T-helper 1 cell treated with Interleukin-12 subunit alpha and Interleukin-12 subunit beta and Interleukin-4 antibody, amounts not matched to agents 30 μg/mL and 1 μg/mL, for 36 hours (primary cell): ENCODE results near the gene SCFD2.

Source experiments
- H3K27ac Mint-ChIP-seq: one replicate; pipeline ENCODE4 v1.8.0; 2021; ENCODE audit warnings: mild to moderate bottlenecking, mixed read lengths
- H3K27me3 Mint-ChIP-seq: one replicate; pipeline ENCODE4 v1.8.0; 2021; ENCODE audit warnings: low read depth, mixed read lengths
- H3K36me3 Mint-ChIP-seq: one replicate; pipeline ENCODE4 v1.8.0; 2021; ENCODE audit warnings: low read depth, mixed read lengths
- H3K4me1 Mint-ChIP-seq: one replicate; pipeline ENCODE4 v1.8.0; 2021; ENCODE audit warnings: low read depth, mixed read lengths
- H3K4me3 Mint-ChIP-seq: one replicate; pipeline ENCODE4 v1.8.0; 2021; ENCODE audit warnings: mild to moderate bottlenecking, moderate library complexity, mixed read lengths
- H3K9me3 Mint-ChIP-seq: one replicate; pipeline ENCODE4 v1.8.0; 2021; ENCODE audit warnings: mixed read lengths

Gene SCFD2

GRCh38 chr4:53120778-53121177 lies 245.1 kb downstream of the SCFD2 start:
- Mint-ChIP-seq H3K27me3 (no peaks in the 10 kb centered on the region), H3K36me3 (peaks cover 2% of the 10 kb centered on the region), H3K4me3 (no peak overlapping the region), H3K27ac (no peak overlapping the region), H3K9me3 (no peaks in the 10 kb centered on the region), H3K4me1 (peaks cover 4% of the 10 kb centered on the region)

GRCh38 chr4:53119680-53120079 lies 246.2 kb downstream of the SCFD2 start:
- Mint-ChIP-seq H3K4me1 (peaks cover 4% of the 10 kb centered on the region), H3K27ac (no peak overlapping the region), H3K36me3 (peaks cover 2% of the 10 kb centered on the region), H3K27me3 (no peaks in the 10 kb centered on the region), H3K9me3 (no peaks in the 10 kb centered on the region), H3K4me3 (no peak overlapping the region)

GRCh38 chr4:53118676-53119075 lies 247.2 kb downstream of the SCFD2 start:
- no peaks in the 10 kb centered on the region for H3K9me3 Mint-ChIP-seq
- peaks cover 2% of the 10 kb centered on the region for H3K36me3 Mint-ChIP-seq
- H3K4me1 Mint-ChIP-seq, result peaks cover 4% of the 10 kb centered on the region
- H3K27ac Mint-ChIP-seq, result no peak overlapping the region
- no peak overlapping the region for H3K4me3 Mint-ChIP-seq
- no peaks in the 10 kb centered on the region for H3K27me3 Mint-ChIP-seq

GRCh38 chr4:53116954-53117353 lies 248.9 kb downstream of the SCFD2 start:
- Mint-ChIP-seq H3K4me1 (peaks cover 3% of the 10 kb centered on the region), H3K9me3 (peaks cover 5% of the 10 kb centered on the region), H3K4me3 (no peak overlapping the region), H3K27ac (no peak overlapping the region), H3K27me3 (no peaks in the 10 kb centered on the region), H3K36me3 (peaks cover 4% of the 10 kb centered on the region)

- no peak overlapping the region for H3K4me3 Mint-ChIP-seq
- H3K4me1 Mint-ChIP-seq, result peaks cover 3% of the 10 kb centered on the region
- peaks cover 22% of the 10 kb centered on the region for H3K9me3 Mint-ChIP-seq
- H3K36me3 Mint-ChIP-seq, result peaks cover 8% of the 10 kb centered on the region
- no peaks in the 10 kb centered on the region for H3K27me3 Mint-ChIP-seq
- H3K27ac Mint-ChIP-seq, result no peak overlapping the region
These were observed 252.2 kb downstream of the SCFD2 start for GRCh38 chr4:53113431-53114225.

GRCh38 chr4:53105313-53105712 lies 260.5 kb downstream of the SCFD2 start:
- no peaks in the 10 kb centered on the region for H3K27me3 Mint-ChIP-seq
- no peak overlapping the region for H3K4me3 Mint-ChIP-seq
- no peak overlapping the region for H3K27ac Mint-ChIP-seq
- H3K9me3 Mint-ChIP-seq, result peaks cover 18% of the 10 kb centered on the region
- peaks cover 6% of the 10 kb centered on the region for H3K36me3 Mint-ChIP-seq
- H3K4me1 Mint-ChIP-seq, result no peaks in the 10 kb centered on the region

- Mint-ChIP-seq H3K27me3 (no peaks in the 10 kb centered on the region), H3K4me1 (no peaks in the 10 kb centered on the region), H3K36me3 (peaks cover 9% of the 10 kb centered on the region), H3K4me3 (no peak overlapping the region), H3K9me3 (peaks cover 18% of the 10 kb centered on the region), H3K27ac (no peak overlapping the region)
These were observed 262.4 kb downstream of the SCFD2 start for GRCh38 chr4:53103481-53103880.

- Mint-ChIP-seq H3K27me3 (no peaks in the 10 kb centered on the region), H3K4me1 (no peaks in the 10 kb centered on the region), H3K36me3 (peaks cover 8% of the 10 kb centered on the region), H3K9me3 (peaks cover 12% of the 10 kb centered on the region), H3K4me3 (no peak overlapping the region), H3K27ac (no peak overlapping the region)
These were observed 264.7 kb downstream of the SCFD2 start for GRCh38 chr4:53101191-53101581.

GRCh38 chr4:53100501-53101190 lies 265.2 kb downstream of the SCFD2 start:
- no peaks in the 10 kb centered on the region for H3K27me3 Mint-ChIP-seq
- H3K9me3 Mint-ChIP-seq, result peaks cover 12% of the 10 kb centered on the region
- H3K4me3 Mint-ChIP-seq, result no peak overlapping the region
- no peaks in the 10 kb centered on the region for H3K4me1 Mint-ChIP-seq
- peaks cover 8% of the 10 kb centered on the region for H3K36me3 Mint-ChIP-seq
- no peak overlapping the region for H3K27ac Mint-ChIP-seq

GRCh38 chr4:53098681-53099121 lies 267.2 kb downstream of the SCFD2 start:
- peaks cover 8% of the 10 kb centered on the region for H3K36me3 Mint-ChIP-seq
- no peak overlapping the region for H3K4me3 Mint-ChIP-seq
- H3K27me3 Mint-ChIP-seq, result no peaks in the 10 kb centered on the region
- H3K4me1 Mint-ChIP-seq, result no peaks in the 10 kb centered on the region
- no peak overlapping the region for H3K27ac Mint-ChIP-seq
- H3K9me3 Mint-ChIP-seq, result peaks cover 21% of the 10 kb centered on the region

- Mint-ChIP-seq H3K4me1 (no peaks in the 10 kb centered on the region), H3K36me3 (peaks cover 6% of the 10 kb centered on the region), H3K27ac (no peak overlapping the region), H3K9me3 (peaks cover 17% of the 10 kb centered on the region), H3K4me3 (no peak overlapping the region), H3K27me3 (no peaks in the 10 kb centered on the region)
These were observed 271.8 kb downstream of the SCFD2 start for GRCh38 chr4:53094040-53094439.

GRCh38 chr4:53089936-53090729 lies 275.7 kb downstream of the SCFD2 start:
- no peak overlapping the region for H3K27ac Mint-ChIP-seq
- no peak overlapping the region for H3K4me3 Mint-ChIP-seq
- no peaks in the 10 kb centered on the region for H3K4me1 Mint-ChIP-seq
- H3K9me3 Mint-ChIP-seq, result peaks cover 16% of the 10 kb centered on the region
- no peaks in the 10 kb centered on the region for H3K36me3 Mint-ChIP-seq
- H3K27me3 Mint-ChIP-seq, result no peaks in the 10 kb centered on the region

- no peaks in the 10 kb centered on the region for H3K27me3 Mint-ChIP-seq
- H3K4me3 Mint-ChIP-seq, result no peak overlapping the region
- peaks cover 17% of the 10 kb centered on the region for H3K9me3 Mint-ChIP-seq
- H3K27ac Mint-ChIP-seq, result no peak overlapping the region
- H3K4me1 Mint-ChIP-seq, result no peaks in the 10 kb centered on the region
- no peaks in the 10 kb centered on the region for H3K36me3 Mint-ChIP-seq
These were observed 277.7 kb downstream of the SCFD2 start for GRCh38 chr4:53088152-53088551.

GRCh38 chr4:53076374-53076958 lies 289.4 kb downstream of the SCFD2 start:
- Mint-ChIP-seq H3K27ac (no peak overlapping the region), H3K36me3 (no peaks in the 10 kb centered on the region), H3K4me3 (no peak overlapping the region), H3K4me1 (peaks cover 8% of the 10 kb centered on the region), H3K27me3 (no peaks in the 10 kb centered on the region), H3K9me3 (no peaks in the 10 kb centered on the region)
